ENCODE results near the gene DZIP3.

Gene DZIP3

GRCh38 chr3:108705045-108705444, 115.5 kb downstream of the DZIP3 start:
- no peak for DNase-seq (ENCODE audit: low read depth in 2 of 2)

DNA sequence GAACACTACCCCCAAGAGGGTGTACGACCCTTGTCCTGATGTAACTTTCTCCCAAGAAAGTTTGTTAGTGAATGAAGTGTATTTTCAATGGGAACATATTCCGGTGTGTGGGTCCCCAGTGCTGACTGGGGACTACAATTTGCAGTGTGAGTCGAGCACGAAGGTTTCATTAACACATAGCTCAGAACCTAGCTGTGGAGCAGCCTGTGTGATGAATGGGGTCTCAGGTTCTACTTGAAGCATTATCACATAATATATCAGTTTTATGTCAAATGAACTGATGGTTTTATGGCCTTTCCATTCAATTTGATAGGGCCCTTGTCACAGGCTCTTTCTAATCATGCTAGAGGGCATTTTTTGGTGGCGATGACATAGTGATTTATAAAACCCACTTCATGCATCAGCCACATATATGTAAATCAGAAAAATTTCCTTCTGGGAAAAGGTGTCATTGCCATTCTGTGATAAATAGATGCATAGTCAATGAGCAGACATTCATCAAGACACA, 123.5 kb downstream of the DZIP3 start:
- DNase-seq (ENCODE audit: low read depth in 2 of 2), result no peak

DNA sequence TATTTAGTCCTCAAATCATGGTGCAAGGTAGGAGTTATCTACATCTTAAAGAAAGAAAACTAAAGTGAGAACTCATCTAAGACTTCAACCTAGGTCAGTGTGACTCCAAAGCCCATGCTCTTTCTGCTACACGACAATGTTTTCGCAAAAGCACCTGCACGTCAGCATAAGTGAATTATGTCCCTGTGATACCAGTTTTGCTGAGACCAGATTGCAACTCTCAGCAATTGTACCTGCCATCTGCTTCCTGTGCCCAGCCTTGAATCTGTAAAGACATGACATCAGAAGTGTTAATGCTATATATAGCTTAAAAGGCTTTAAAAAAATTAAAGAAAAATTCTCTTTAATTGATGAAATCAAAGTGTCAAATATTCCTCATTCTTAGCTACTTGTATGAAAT, 124.3 kb downstream of the DZIP3 start:
- DNase-seq (ENCODE audit: low read depth in 2 of 2), result no peak

GRCh38 chr3:108718454-108718853, 128.9 kb downstream of the DZIP3 start:
- DNase-seq (ENCODE audit: low read depth in 2 of 2), result no peak

- DNase-seq (ENCODE audit: low read depth in 2 of 2), result no peak
These were observed 129.8 kb downstream of the DZIP3 start for GRCh38 chr3:108719178-108719806.

DNA sequence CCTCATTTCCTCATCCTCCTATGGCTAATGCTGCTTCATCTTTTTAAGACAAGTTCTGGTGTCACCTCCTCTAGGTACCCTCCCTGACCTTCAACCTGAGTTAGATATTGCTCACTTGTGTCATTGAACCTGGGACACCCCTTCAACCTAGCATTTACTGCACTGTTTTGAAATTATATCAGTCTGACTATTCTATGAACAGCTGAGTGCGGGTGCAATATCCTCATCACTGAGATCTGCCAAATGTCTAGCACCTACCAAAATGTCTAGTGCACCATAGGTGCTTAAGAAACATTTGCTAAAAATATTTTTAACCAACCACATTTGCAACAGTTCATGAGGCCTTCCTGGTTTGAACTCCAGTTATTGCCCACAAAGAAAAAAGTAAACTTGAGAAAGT, 133.2 kb downstream of the DZIP3 start:
- DNase-seq (ENCODE audit: low read depth in 2 of 2), result no peak

GRCh38 chr3:108724101-108724500, 134.6 kb downstream of the DZIP3 start:
- DNase-seq (ENCODE audit: low read depth in 2 of 2), result no peak

DNA sequence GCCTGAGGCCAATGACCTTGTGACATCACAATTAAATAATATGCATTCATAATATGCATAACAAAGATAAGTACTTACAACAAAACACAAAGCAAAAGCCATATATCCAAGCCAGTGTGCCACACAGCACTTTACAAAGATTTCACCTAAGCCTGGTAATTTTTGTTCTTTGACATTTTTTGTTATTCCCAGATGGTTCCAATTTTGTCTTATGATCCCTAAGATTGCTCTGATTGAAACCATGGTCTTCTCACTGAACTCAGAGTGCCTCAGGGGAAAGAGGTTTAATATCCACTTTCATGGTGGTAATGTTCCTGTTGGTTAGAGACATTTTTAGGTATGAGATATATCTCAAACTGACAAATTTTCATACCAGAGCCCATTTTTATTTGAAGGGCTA, 138.6 kb downstream of the DZIP3 start:
- DNase-seq (ENCODE audit: low read depth in 2 of 2), result no peak

DNA sequence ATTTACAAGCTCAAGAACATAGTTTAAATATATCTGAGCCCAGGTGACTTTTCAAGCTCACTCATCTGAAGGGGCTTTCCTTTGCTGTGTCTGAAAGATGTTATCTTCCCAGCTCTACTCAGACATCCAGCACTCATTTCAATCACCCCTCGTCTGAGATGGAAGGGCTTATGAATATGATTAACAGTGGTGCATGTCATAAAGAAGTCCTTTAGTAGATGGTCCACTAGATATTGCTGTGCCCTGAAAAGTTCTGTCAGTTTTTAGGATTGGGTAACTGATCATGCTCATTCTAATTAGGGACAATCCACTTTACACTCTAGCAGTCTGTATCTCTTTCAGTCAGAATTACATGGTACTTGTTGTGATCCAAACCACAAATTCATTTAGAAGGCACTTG, 139.4 kb downstream of the DZIP3 start:
- DNase-seq (ENCODE audit: low read depth in 2 of 2), result no peak

DNA sequence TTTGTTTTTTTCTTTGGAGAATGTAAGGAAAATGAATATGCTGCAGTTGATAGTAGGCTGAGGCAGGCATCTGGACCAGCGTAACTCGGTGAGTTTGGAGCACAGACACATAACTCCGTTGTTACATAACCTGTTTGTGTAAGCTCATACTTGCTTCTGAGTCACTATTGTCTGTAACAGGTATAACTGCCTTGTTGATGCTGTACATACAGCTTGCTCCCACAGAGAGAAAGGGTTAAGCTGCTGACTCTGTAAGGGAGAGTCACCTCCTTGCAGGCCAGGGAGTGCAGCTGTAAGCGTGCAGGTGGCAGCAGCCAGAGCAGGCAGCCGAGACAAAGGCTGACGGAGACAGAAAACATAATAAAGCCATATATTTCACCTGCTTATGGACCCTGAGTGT, 147.3 kb downstream of the DZIP3 start:
- DNase-seq (ENCODE audit: low read depth in 2 of 2), result no peak

- DNase-seq (ENCODE audit: low read depth in 2 of 2), result no peak
These were observed 153.4 kb downstream of the DZIP3 start for GRCh38 chr3:108742929-108743328.
